HG03378 (cell line): Measurements from ENCODE around the gene CCNG1.
"Not testable (repeated sequence)": the region's sequence is repeated elsewhere in the genome, so short reads cannot be mapped to it uniquely, and the experiment has no call there.

Experiments used
- ATAC-seq: cut with Tn5 transposase; IDR thresholded peaks from one replicate; pipeline ENCODE4 v1.9.1; 2021; ENCODE audit warnings: mild to moderate bottlenecking, moderate library complexity; ENCODE audit not compliant: unreplicated experiment

Gene CCNG1

GRCh38 chr5:163440954-163441353, 3.6 kb downstream of the CCNG1 start:
- no peak for ATAC-seq

GRCh38 chr5:163444526-163444925, 7.1 kb downstream of the CCNG1 start:
- ATAC-seq = no peak

DNA sequence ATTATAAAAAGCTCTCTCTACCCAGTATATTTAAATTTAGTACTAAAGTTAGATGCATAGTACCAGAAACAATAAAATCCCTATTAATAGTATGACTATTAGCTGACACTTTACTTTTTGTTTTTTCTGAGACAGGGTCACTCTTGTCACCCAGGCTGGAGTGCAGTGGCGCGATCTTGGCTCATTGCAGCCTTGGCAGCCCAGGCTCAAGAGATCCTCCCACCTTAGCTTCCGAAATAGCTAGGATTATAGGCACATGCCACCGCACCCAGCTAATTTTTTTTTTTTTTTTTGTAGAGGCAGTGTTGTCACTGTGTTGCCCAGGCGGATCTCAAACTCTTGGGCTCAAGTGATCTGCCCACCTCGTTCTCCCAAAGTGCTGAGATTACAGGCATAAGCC, 8.0 kb downstream of the CCNG1 start:
- ATAC-seq = no peak

GRCh38 chr5:163447191-163447590, 9.8 kb downstream of the CCNG1 start:
- ATAC-seq = no peak

DNA sequence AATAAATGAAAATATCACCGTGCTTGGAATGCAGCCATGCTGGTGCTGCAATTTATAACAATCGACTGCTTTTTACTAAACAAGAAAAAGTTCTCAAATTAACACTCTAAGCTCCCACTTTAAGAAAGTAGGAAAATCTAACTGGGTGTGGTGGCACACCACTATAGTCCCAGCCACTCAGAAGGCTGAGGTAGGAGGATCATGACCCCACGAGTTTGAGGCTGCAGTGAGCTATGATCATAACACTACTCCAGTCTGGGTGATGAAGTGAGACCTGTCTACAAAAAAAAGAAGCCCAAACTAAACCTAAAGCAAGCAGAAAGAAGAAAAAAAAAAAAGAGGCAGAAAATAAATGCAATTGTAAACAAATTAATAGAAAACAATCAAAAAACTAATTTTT, 10.5 kb downstream of the CCNG1 start:
- no peak for ATAC-seq

DNA sequence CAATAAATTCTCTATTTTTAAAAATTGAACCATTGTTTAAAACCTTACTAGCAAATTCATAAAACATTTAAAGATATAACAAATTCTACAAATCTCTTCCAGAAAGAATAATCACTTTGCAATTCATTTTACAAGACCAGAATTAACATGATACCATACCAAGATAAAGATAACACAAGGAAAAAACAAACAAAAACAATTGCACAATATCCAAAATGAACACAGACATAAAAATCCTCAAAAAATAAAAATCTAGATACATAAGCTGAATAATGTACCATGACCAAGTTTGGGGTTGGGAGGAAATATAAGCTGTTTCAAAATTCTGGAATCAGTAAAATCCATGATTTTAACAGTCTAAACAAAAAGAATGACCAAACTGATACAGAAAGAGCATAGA, 11.1 kb downstream of the CCNG1 start:
- ATAC-seq = no peak

DNA sequence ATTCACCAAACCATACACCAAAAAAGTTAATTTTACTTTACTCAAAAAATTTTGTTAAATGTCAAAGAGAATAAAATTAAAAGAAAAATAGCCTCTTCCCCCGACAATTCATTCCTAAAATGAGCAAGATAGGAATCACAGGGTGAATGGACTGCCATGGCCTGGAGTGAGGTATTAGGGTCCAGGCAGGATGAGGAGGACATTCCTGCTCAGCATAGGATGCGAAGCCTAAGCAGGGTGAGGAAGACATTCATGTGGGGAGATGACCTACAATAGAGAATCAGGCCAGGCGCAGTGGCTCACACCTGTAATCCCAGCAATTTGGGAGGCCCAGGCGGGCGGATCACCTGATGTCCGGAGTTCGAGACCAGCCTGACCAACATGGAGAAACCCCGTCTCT, 14.1 kb downstream of the CCNG1 start:
- no peak for ATAC-seq

DNA sequence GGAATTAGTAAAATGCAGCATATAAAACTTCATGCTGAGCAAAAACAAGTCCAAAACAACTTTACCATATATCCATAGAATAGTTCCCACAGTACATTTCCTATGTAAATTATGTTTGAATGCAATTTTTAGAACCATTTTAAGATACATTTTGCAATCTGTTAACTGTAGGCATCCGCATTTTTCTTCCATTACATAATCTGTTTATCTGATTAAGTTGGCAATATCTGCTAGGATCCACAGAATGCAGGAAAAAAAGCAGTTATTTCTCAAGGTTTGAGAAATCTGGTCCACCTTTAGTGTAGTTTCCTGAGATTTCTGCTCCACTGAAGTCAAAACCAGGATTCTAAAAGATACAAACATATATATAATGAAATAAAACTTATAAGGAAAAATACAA, 16.3 kb downstream of the CCNG1 start:
- ATAC-seq = no peak

DNA sequence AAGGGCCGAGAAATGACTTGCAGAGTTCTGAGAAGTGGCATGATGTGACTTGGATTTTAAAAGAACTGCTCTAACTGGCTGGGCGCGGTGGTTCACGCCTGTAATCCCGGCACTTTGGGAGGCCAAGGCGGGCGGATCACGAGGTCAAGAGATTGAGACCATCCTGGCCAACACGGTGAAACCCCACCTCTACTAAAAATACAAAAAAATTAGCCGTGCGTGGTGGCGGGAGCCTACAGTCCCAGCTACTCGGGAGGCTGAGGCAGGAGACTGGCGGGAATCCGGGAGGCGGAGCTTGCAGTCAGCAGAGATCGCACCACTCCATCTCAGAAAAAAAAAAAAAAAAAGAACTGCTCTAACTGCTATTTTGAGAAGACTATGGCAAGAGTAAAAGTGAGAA, 18.0 kb downstream of the CCNG1 start:
- not testable (repeated sequence) for ATAC-seq

GRCh38 chr5:163456029-163456589, 18.7 kb downstream of the CCNG1 start:
- no peak for ATAC-seq

DNA sequence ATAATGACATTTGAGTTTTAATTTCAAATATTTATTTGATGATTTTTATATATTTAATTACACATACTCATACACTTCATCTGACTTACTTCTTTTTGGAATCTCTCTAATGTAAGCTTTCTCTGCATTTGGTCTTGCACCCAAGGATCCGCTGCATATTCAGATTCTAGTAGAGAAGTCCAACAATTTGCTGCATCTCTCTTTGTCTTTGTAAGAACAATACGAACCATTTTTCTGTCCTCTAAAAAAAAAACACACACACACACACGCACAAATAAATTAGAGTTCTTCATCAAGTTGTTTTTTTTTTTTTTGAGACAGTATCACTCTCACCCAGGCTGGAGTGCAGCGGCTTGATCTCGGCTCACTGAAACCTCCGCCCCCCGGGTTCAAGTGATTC, 19.4 kb downstream of the CCNG1 start:
- no peak for ATAC-seq

DNA sequence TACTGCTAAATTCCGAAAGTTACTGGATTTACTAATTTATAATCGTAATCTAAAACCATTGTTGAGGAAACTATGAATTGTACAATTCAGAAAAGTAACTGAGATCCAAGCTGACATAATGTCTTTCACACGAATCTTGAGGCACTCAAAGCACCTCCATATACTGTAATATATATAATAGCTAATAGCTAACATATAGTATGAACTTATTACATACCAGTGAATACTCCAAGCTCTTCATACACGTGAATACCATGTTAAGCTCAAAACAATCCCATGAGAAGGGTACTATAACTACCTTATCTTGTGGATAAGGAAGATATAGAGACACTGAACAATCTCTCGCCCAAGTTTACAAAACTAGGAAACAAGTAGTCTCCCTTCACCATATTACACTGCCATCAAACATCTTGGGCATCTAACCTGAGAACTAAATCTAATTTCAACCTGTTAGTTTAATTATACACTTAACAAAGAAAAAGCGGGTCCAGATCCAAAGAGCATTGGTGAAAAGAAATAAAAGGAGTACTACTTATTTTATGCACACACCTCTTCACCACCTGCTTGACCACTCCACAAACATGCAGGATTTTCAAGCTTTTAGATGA, 21.5 kb downstream of the CCNG1 start:
- ATAC-seq = no peak

DNA sequence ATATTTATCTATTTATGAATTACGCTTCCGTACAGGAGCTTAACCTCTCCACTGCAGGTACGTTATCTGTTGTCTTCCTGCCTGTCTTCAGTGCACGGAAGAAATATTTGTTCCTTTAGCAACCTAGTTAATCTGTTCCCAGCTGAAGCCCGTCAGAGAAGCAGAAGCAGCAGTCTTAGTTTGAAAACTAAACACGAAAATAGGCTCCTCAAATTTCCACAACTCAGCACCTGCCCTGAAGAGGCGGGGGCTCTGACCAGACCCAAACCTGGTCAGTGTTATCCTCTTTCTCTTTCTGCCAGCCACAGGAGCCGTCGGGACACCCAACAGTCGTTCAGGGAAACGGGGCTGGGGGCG, 22.0 kb downstream of the CCNG1 start:
- ATAC-seq = peak; percentile 0

DNA sequence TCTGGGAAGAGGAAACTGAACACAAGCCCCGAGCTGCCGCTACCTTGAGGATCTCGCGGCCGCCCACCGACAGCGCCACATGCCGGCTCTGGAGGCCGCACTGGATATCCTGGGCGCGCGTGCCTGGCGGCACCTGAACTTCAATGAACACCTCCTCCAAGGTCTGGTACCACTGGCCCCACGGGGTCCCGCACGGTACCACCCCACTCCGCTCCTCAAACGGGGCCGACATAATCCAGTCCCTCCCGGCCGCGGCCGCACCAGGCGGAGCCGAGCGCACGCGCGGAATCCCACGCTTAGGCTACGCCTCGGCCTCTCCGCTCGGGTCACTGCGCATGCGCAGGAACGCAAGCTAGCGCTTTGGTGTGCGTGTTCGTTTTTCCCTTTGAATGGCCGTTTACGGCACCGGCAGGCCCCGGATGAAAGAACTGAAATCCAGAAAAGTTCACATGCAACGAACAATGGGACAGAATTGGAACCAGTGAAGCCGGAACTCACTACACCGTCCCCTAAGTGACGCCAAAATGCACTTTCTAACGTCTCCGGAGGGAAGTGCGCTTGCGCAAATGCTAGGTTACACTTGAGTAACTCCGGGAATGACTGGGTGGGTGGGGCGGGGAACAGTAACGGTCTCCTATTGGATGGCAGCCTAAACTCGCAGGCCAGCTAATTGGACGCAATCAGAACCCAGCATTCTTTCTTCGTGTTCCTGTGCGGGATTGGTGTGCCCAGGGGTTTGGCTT, 22.6 kb downstream of the CCNG1 start, which contains the start of gene NUDCD2:
TSS of gene NUDCD2 (minus strand) at position 284 of the 743 bp plus-strand sequence. CDS start at position 232, 52 bp downstream.
- ATAC-seq = peak; percentile 80

GRCh38 chr5:163460562-163461171, 23.3 kb downstream of the CCNG1 start, which contains the start of gene HMMR:
HMMR (plus strand) TSS chr5:163460632; CDS start chr5:163460693, 61 bp downstream.
- ATAC-seq = no peak

- no peak for ATAC-seq
Observed at GRCh38 chr5:163463063-163463435, 25.7 kb downstream of the CCNG1 start.

DNA sequence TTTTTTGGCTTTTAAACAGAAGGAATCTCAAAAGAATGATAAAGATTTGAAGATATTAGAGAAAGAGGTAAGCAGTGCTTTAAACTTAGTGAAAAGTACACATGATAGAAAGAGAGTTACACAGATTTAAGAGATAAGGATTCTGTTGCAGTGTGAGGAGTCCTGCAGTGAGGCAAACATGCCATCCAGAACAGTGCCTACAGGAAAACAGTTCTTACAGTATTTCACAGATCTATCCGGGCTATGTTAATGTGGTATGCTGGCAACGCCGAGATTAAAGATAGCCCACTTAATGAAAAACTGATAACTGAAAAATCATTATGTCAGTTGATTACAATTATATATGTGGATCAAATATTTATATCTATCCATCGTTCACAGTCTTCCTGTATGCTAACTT, 30.3 kb downstream of the CCNG1 start:
- ATAC-seq = no peak

- peak; percentile 94 for ATAC-seq
Observed at GRCh38 chr5:163473635-163474243, 36.3 kb downstream of the CCNG1 start.

GRCh38 chr5:163475411-163475810, 38.0 kb downstream of the CCNG1 start:
- ATAC-seq = no peak

- ATAC-seq = no peak
Observed at GRCh38 chr5:163478126-163478981, 41.0 kb downstream of the CCNG1 start.

GRCh38 chr5:163478982-163479271, 41.5 kb downstream of the CCNG1 start:
- ATAC-seq = no peak
